HepG2 (cell line): ENCODE data around the gene NCAM2. TPM values are rescaled to one million over a fixed set of nuclear protein-coding genes. Genes with fewer than 3 reads are reported as not detected.
"Not testable (repeated sequence)": the region's sequence is repeated elsewhere in the genome, so short reads cannot be mapped to it uniquely, and the experiment has no call there.

Experiments used
- ATAC-seq: fragments of 200-7000 bp; cut with Tn5 transposase; 3 replicates; pipeline ENCODE4 v1.9.1; 2020; ENCODE audit warnings: mild to moderate bottlenecking, moderate library complexity
- BruUV-seq: library from RNA; stranded (reverse); fragments of 400-500 nt; replicated peaks from 2 replicates; lab custom pipeline; 2021; lab: Mats Ljungman, UMichigan
- CTCF ChIA-PET: fragments of 300-600 bp; formaldehyde crosslinking; extraction: SDS; loops from one replicate; lab custom pipeline; 2021; ENCODE audit warnings: low total read pairs, inconsistent platforms, low intra/inter-chr PET ratio; lab: Yijun Ruan, JAX
- POLR2A ChIA-PET: fragments of 350-600 bp; sonication (Branson Sonifier 250); formaldehyde crosslinking; loops from one replicate; lab custom pipeline; 2020; ENCODE audit warnings: antibody characterized with exemption, inconsistent platforms; lab: Yijun Ruan, JAX
- DNase-seq: peaks from one replicate; pipeline ENCODE4 v3.0.0-alpha.2; 2015; ENCODE audit warnings: low spot score
- FAIRE-seq: peaks from 3 replicates; lab custom pipeline; 2011; peaks lifted over from hg19 to GRCh38; lab: Jason Lieb, UNC
- H2AFZ ChIP-seq: one replicate; pipeline ENCODE4 v1.6.1; 2011; ENCODE audit warnings: low read length, inconsistent platforms
- H3K27ac ChIP-seq: fragments of 300-600 bp; 3 replicates; pipeline ENCODE4 v1.8.0; 2011; ENCODE audit warnings: mixed run types, mild to moderate bottlenecking, mixed read lengths, low read length, inconsistent platforms; ENCODE audit not compliant: insufficient read depth; ENCODE audit errors: extremely low read length
- H3K27me3 ChIP-seq, 2 experiments: fragments of 200-600 bp in 1 of 2; 2 replicates in 1 of 2; 3 replicates in 1 of 2; pipeline versions ENCODE4 v1.6.0 to v1.8.0; 2011; ENCODE audit warnings: low read length in 2 of 2, mild to moderate bottlenecking in 2 of 2, moderate library complexity in 2 of 2, inconsistent platforms in 1 of 2; ENCODE audit not compliant: insufficient read depth in 2 of 2, control insufficient read depth in 1 of 2
- H3K36me3 ChIP-seq, 2 experiments: fragments of 200-600 bp in 1 of 2; replicated peaks in 1 of 2; 2 replicates in 1 of 2; 3 replicates in 1 of 2; pipeline versions ENCODE4 v1.5.1 to v1.8.0; 2011; ENCODE audit warnings: low read length in 2 of 2, inconsistent platforms in 1 of 2; ENCODE audit not compliant: insufficient read depth in 2 of 2, control insufficient read depth in 1 of 2
- H3K4me1 ChIP-seq: 2 replicates; pipeline ENCODE4 v1.5.1; 2012; ENCODE audit warnings: low read length, inconsistent platforms; ENCODE audit not compliant: insufficient read depth
- H3K4me2 ChIP-seq: 2 replicates; pipeline ENCODE4 v1.6.0; 2011; ENCODE audit warnings: low read depth, low read length, inconsistent platforms
- H3K4me3 ChIP-seq, 3 experiments: fragments of 200-600 bp in 1 of 3; sonication (generic), shearing (Covaris generic) in 1 of 3; replicated peaks in 1 of 3; 2 replicates each; pipeline ENCODE4 v1.5.1; 2011 to 2016; ENCODE audit warnings: low read length in 3 of 3, inconsistent platforms in 2 of 3, low read depth in 2 of 3, mild to moderate bottlenecking in 2 of 3, control low read depth in 1 of 3, mixed read lengths in 1 of 3; ENCODE audit not compliant: insufficient read depth in 1 of 3
- H3K79me2 ChIP-seq: one replicate; pipeline ENCODE4 v1.6.1; 2011; ENCODE audit warnings: low read length, inconsistent platforms; ENCODE audit not compliant: insufficient read depth
- H3K9ac ChIP-seq: 2 replicates; pipeline ENCODE4 v1.6.0; 2011; ENCODE audit warnings: mild to moderate bottlenecking, low read depth, low read length, inconsistent platforms; ENCODE audit not compliant: insufficient read depth
- H3K9me3 ChIP-seq: 2 replicates; pipeline ENCODE4 v1.5.1; 2012; ENCODE audit warnings: mild to moderate bottlenecking, low read length
- H4K20me1 ChIP-seq: 2 replicates; pipeline ENCODE4 v1.6.0; 2011; ENCODE audit warnings: inconsistent platforms, mild to moderate bottlenecking, low read length, moderate library complexity; ENCODE audit not compliant: insufficient read depth
- KAT7 ChIP-seq: IDR thresholded peaks from 2 replicates; pipeline ENCODE4 v1.6.1; 2018; ENCODE audit warnings: borderline replicate concordance, missing compliant biosample characterization
- KDM2A ChIP-seq: sonication (generic); formaldehyde crosslinking; IDR thresholded peaks from 2 replicates; pipeline ENCODE4 v1.4.0; 2020; ENCODE audit warnings: low read depth, missing genetic modification reagents, borderline replicate concordance
- MTERF4 ChIP-seq: sonication (generic); formaldehyde crosslinking; IDR thresholded peaks from 2 replicates; pipeline ENCODE4 v1.8.0; 2023; ENCODE audit warnings: mild to moderate bottlenecking, missing genetic modification reagents
- PRPF4 ChIP-seq: fragments of 200-400 bp; formaldehyde crosslinking; IDR thresholded peaks from 2 replicates; pipeline ENCODE4 v1.6.1; 2016; ENCODE audit warnings: low read length, low read depth; ENCODE audit not compliant: poor library complexity, severe bottlenecking
- ZNF264 ChIP-seq: sonication (generic); formaldehyde crosslinking; IDR thresholded peaks from 2 replicates; pipeline ENCODE4 v1.4.0; 2020; ENCODE audit warnings: missing genetic modification reagents
- WGBS: methylation state at CpG from one replicate; pipeline ENCODE4 v1.1.6; 2017; ENCODE audit warnings: low lambda C conversion rate; 5-methylcytosine and 5-hydroxymethylcytosine counted together
- in situ Hi-C: cut with HindIII; loops from 2 replicates; pipeline ENCODE4 v1.10.0; 2017; ENCODE audit warnings: low pct_unique_long_range_greater_than_20kb; ENCODE audit not compliant: extremely low pct_ligation_motif_present
- intact Hi-C: fragments of 100-400 bp; cut with micrococcal nuclease; formaldehyde crosslinking; loops from one replicate; pipeline ENCODE4 v1.10.0; 2022; ENCODE audit not compliant: unreplicated experiment
- polyA plus RNA-seq, 8 experiments: library from polyadenylated mRNA; depleted of rRNA in 3 of 8; stranded (reverse) in 7 of 8; unstranded in 1 of 8; fragments of >200 nt; fragmentation: Illumina TruSeq in 4 of 8; extraction: Trizol in 4 of 8; gene quantifications; 2 replicates each; pipeline versions ENCODE4 v1.2.1 to v1.2.3, GENCODE V29; 2011 to 2016; ENCODE audit warnings: low read depth in 4 of 8, missing spikeins in 1 of 8, mixed read lengths in 1 of 8; ENCODE audit not compliant: insufficient read depth in 1 of 8
- total RNA-seq, 5 experiments: library from RNA; depleted of rRNA; stranded (reverse); fragments of >200 nt; fragmentation: Illumina TruSeq; extraction: Trizol; gene quantifications; 2 replicates each; pipeline ENCODE4 v1.2.3, GENCODE V29; 2016; ENCODE audit warnings: low read depth in 1 of 5

NCAM2 gene
- total and polyA plus RNA-seq, 2 of the 13 experiments (the other 11 are each of a cell fraction or from before 2014, with no cell fraction given), result not detected

GRCh38 chr21:21148514-21148913 is 150.3 kb downstream of the NCAM2 start:
- Histone ChIP-seq H3K27ac (no peak overlapping the region), H4K20me1 (no peaks in the 10 kb centered on the region), H3K36me3 (no peaks in the 10 kb centered on the region), H3K9ac (no peak overlapping the region), H3K4me2 (no peak overlapping the region), H3K27me3 (no peaks in the 10 kb centered on the region), H3K79me2 (no peaks in the 10 kb centered on the region), H3K9me3 (peaks cover 43% of the 10 kb centered on the region), H3K4me1 (no peaks in the 10 kb centered on the region), H2AFZ (no peak overlapping the region), H3K4me3 (no peak overlapping the region)
- POLR2A ChIA-PET, result no interaction called here
- ATAC-seq (no peak), FAIRE-seq (no peak), DNase-seq (no peak)
- intact Hi-C loops, result no loop called here
- WGBS, result 45% methylated on average over 1 of the region's 1 CpG
- in situ Hi-C loops, result no loop called here
- BruUV-seq, result no TSS peak
- TF ChIP-seq MTERF4 (CRISPR knock-in tag) (no peak), PRPF4 (no peak), KDM2A (CRISPR knock-in tag) (no peak), ZNF264 (no peak), KAT7 (CRISPR knock-in tag) (no peak)
- CTCF ChIA-PET, result no interaction called here

- H3K4me2 ChIP-seq, ATAC-seq: not testable (repeated sequence)
- WGBS, result 6% methylated on average over 4 of the region's 4 CpGs
Measured at GRCh38 chr21:21149445-21149844, 151.2 kb downstream of the NCAM2 start.

More at GRCh38 chr21:21149445-21149844, 151.2 kb downstream of the NCAM2 start:
- H3K36me3 ChIP-seq, H3K27me3 ChIP-seq, DNase-seq, H3K79me2 ChIP-seq, BruUV-seq, H3K9ac ChIP-seq, POLR2A ChIA-PET, H3K4me3 ChIP-seq, H3K4me1 ChIP-seq, H2AFZ ChIP-seq, H4K20me1 ChIP-seq, FAIRE-seq, in situ Hi-C loops, H3K27ac ChIP-seq, intact Hi-C loops, CTCF ChIA-PET: not testable (repeated sequence)
- H3K9me3 ChIP-seq, result peaks cover 42% of the 10 kb centered on the region
